HK-2 (cell line): ENCODE data around the gene MAPT.
A peak's percentile ranks its signal among the peaks of the same experiment; 100 is the strongest.

Experiments used
- DNase-seq: peaks from one replicate; pipeline ENCODE4 v3.0.0-alpha.2; 2018; ENCODE audit not compliant: unreplicated experiment

The MAPT gene

GRCh38 chr17:46028981-46029565 lies 134.7 kb downstream of the MAPT start:
- no peak for DNase-seq

- DNase-seq, result no peak
Observed at GRCh38 chr17:46029627-46030026, 135.3 kb downstream of the MAPT start.

GRCh38 chr17:46030752-46031151 lies 136.4 kb downstream of the MAPT start:
- no peak for DNase-seq

- no peak for DNase-seq
Observed at GRCh38 chr17:46031440-46031839, 137.1 kb downstream of the MAPT start.

GRCh38 chr17:46031920-46032319 lies 137.6 kb downstream of the MAPT start:
- no peak for DNase-seq

- DNase-seq, result no peak
Observed at GRCh38 chr17:46032909-46033308, 138.6 kb downstream of the MAPT start.

- DNase-seq, result no peak
Observed at GRCh38 chr17:46033392-46033791, 139.0 kb downstream of the MAPT start.

- no peak for DNase-seq
Observed at GRCh38 chr17:46035112-46035818, 140.9 kb downstream of the MAPT start.

- DNase-seq, result no peak
Observed at GRCh38 chr17:46036491-46036890, 142.1 kb downstream of the MAPT start.

GRCh38 chr17:46037722-46038255 lies 143.4 kb downstream of the MAPT start:
- no peak for DNase-seq

- no peak for DNase-seq
Observed at GRCh38 chr17:46038414-46038813, 144.1 kb downstream of the MAPT start.

- no peak for DNase-seq
Observed at GRCh38 chr17:46038937-46039336, 144.6 kb downstream of the MAPT start.

GRCh38 chr17:46039592-46040186 lies 145.3 kb downstream of the MAPT start:
- DNase-seq, result no peak

- no peak for DNase-seq
Observed at GRCh38 chr17:46042246-46042645, 147.9 kb downstream of the MAPT start.

- no peak for DNase-seq
Observed at GRCh38 chr17:46042925-46043324, 148.6 kb downstream of the MAPT start.

- DNase-seq, result no peak
Observed at GRCh38 chr17:46043606-46044005, 149.3 kb downstream of the MAPT start.

- peak; percentile 43 for DNase-seq
Observed at GRCh38 chr17:46044286-46044928, 150.1 kb downstream of the MAPT start.

- no peak for DNase-seq
Observed at GRCh38 chr17:46044989-46045388, 150.6 kb downstream of the MAPT start.

- no peak for DNase-seq
Observed at GRCh38 chr17:46045639-46046038, 151.3 kb downstream of the MAPT start.

- no peak for DNase-seq
Observed at GRCh38 chr17:46046957-46047356, 152.6 kb downstream of the MAPT start.

- DNase-seq, result no peak
Observed at GRCh38 chr17:46047398-46047797, 153.0 kb downstream of the MAPT start.

- DNase-seq, result no peak
Observed at GRCh38 chr17:46047856-46048255, 153.5 kb downstream of the MAPT start.

GRCh38 chr17:46049656-46050055 lies 155.3 kb downstream of the MAPT start:
- no peak for DNase-seq
